B cell (primary cell): ENCODE results near the gene TMEM132D. TPM values are rescaled to one million over a fixed set of nuclear protein-coding genes. Genes with fewer than 3 reads are reported as not detected.

Experiments
- ATAC-seq: fragments of 200-7000 bp; cut with Tn5 transposase; one replicate; pipeline ENCODE4 v1.10.0; 2021; ENCODE audit warnings: low read depth, mild to moderate bottlenecking, moderate number of reproducible peaks, moderate library complexity
- CTCF ChIA-PET: fragments of 350-600 bp; sonication (Branson Sonifier 250); formaldehyde crosslinking; loops from one replicate; lab custom pipeline; 2021; ENCODE audit warnings: antibody characterized with exemption, inconsistent platforms; lab: Charles Lee
- POLR2A ChIA-PET: fragments of 350-600 bp; sonication (Branson Sonifier 250); formaldehyde crosslinking; loops from one replicate; lab custom pipeline; 2021; ENCODE audit warnings: antibody characterized with exemption; lab: Charles Lee
- DNase-seq: peaks from one replicate; pipeline ENCODE4 v3.0.0; 2013
- H2AFZ ChIP-seq: 2 replicates; pipeline ENCODE4 v1.6.1; 2012; ENCODE audit warnings: mild to moderate bottlenecking, low read depth, low read length; ENCODE audit not compliant: insufficient read depth, poor library complexity, severe bottlenecking
- H3K27ac ChIP-seq, 2 donors: 1 replicate in 1 of 2; 2 replicates in 1 of 2; pipeline ENCODE4 v1.5.1; 2012 to 2013; ENCODE audit warnings: low read length in 2 of 2, mild to moderate bottlenecking in 2 of 2, moderate library complexity in 1 of 2
- H3K27me3 ChIP-seq, 4 experiments: fragments of 200-600 bp in 1 of 4; sonication (generic) in 1 of 4; replicated peaks in 1 of 4; 1 replicate in 2 of 4; 2 replicates in 2 of 4; pipeline versions ENCODE4 v1.6.1 to v1.7.0; 2013 to 2016; ENCODE audit warnings: low read length in 3 of 4, mild to moderate bottlenecking in 2 of 4, mixed read lengths in 1 of 4, moderate library complexity in 1 of 4; ENCODE audit not compliant: insufficient read depth in 4 of 4, control insufficient read depth in 3 of 4; ENCODE audit errors: control extremely low read depth in 1 of 4
- H3K36me3 ChIP-seq, 2 experiments: replicated peaks in 1 of 2; 1 replicate in 1 of 2; 2 replicates in 1 of 2; pipeline versions ENCODE4 v1.6.1 to v1.7.1; 2013; ENCODE audit warnings: low read length in 1 of 2; ENCODE audit not compliant: insufficient read depth in 2 of 2, control insufficient read depth in 1 of 2; ENCODE audit errors: control extremely low read depth in 1 of 2, extremely low read depth in 1 of 2
- H3K4me1 ChIP-seq, 2 donors: fragments of 200-600 bp in 1 of 2; sonication (generic) in 1 of 2; 1 replicate in 1 of 2; 2 replicates in 1 of 2; pipeline versions ENCODE4 v1.5.1 to v1.6.1; 2013 to 2017; ENCODE audit warnings: low read length in 2 of 2; ENCODE audit not compliant: control insufficient read depth in 2 of 2, insufficient read depth in 2 of 2
- H3K4me2 ChIP-seq: replicated peaks from 2 replicates; pipeline ENCODE3; 2012; ENCODE audit warnings: mild to moderate bottlenecking, low read depth, low read length; ENCODE audit not compliant: poor library complexity, severe bottlenecking
- H3K4me3 ChIP-seq, 5 experiments: fragments of 200-600 bp in 1 of 5; sonication (generic) in 1 of 5; 1 replicate in 3 of 5; 2 replicates in 2 of 5; pipeline versions ENCODE4 v1.5.1 to v1.7.0; 2011 to 2016; ENCODE audit warnings: low read length in 4 of 5, mild to moderate bottlenecking in 4 of 5, low read depth in 2 of 5, control low read depth in 1 of 5, moderate library complexity in 1 of 5; ENCODE audit not compliant: insufficient read depth in 1 of 5; ENCODE audit errors: control extremely low read depth in 1 of 5, extremely low read depth in 1 of 5
- H3K79me2 ChIP-seq: fragments of 200-600 bp; sonication (generic); one replicate; pipeline ENCODE4 v1.6.0; 2016; ENCODE audit warnings: low read length; ENCODE audit not compliant: control insufficient read depth, insufficient read depth
- H3K9ac ChIP-seq: fragments of 200-600 bp; sonication (generic); 2 replicates; pipeline ENCODE4 v1.6.1; 2017; ENCODE audit warnings: mild to moderate bottlenecking, low read length, moderate library complexity
- H3K9me3 ChIP-seq, 3 donors: one replicate each; pipeline versions ENCODE4 v1.6.1 to v1.7.1; 2013; ENCODE audit warnings: low read length in 2 of 3; ENCODE audit not compliant: control insufficient read depth in 2 of 3, insufficient read depth in 1 of 3; ENCODE audit errors: control extremely low read depth in 1 of 3
- H4K20me1 ChIP-seq: 2 replicates; pipeline ENCODE4 v1.6.0; 2012; ENCODE audit warnings: mild to moderate bottlenecking, low read length; ENCODE audit not compliant: insufficient read depth, control insufficient read depth, poor library complexity, severe bottlenecking
- H3K27ac Mint-ChIP-seq: one replicate; pipeline ENCODE4 v1.8.0; 2021; ENCODE audit warnings: mixed read lengths
- H3K27me3 Mint-ChIP-seq: one replicate; pipeline ENCODE4 v1.8.0; 2021; ENCODE audit warnings: mixed read lengths
- H3K4me1 Mint-ChIP-seq: one replicate; pipeline ENCODE4 v1.8.0; 2021; ENCODE audit warnings: mixed read lengths
- H3K4me3 Mint-ChIP-seq: one replicate; pipeline ENCODE4 v1.8.0; 2021; ENCODE audit warnings: mixed read lengths
- H3K9me3 Mint-ChIP-seq: one replicate; pipeline ENCODE4 v1.8.0; 2022; ENCODE audit warnings: mixed read lengths; ENCODE audit not compliant: insufficient read depth
- EZH2 ChIP-seq: IDR thresholded peaks from 2 replicates; pipeline ENCODE4 v1.6.1; 2012; ENCODE audit warnings: borderline replicate concordance, low read depth, mild to moderate bottlenecking, moderate library complexity, low read length; ENCODE audit not compliant: insufficient read depth, poor library complexity, severe bottlenecking
- WGBS: methylation state at CpG from one replicate; pipeline ENCODE4 v1.1.5; 2013; ENCODE audit warnings: missing lambda C conversion rate; ENCODE audit not compliant: insufficient coverage; 5-methylcytosine and 5-hydroxymethylcytosine counted together
- intact Hi-C: fragments of 100-400 bp; cut with micrococcal nuclease; formaldehyde crosslinking; loops from one replicate; pipeline ENCODE4 v1.10.0; 2022
- polyA plus RNA-seq: library from polyadenylated mRNA; depleted of rRNA; stranded (reverse); fragments of >200 nt; gene quantifications from 2 replicates; pipeline ENCODE4 v1.2.3, GENCODE V29; 2012
- total RNA-seq, 2 donors: library from RNA; stranded (reverse); fragments of 120-200 nt in 1 of 2; gene quantifications; 1 replicate in 1 of 2; 2 replicates in 1 of 2; pipeline versions ENCODE4 v1.2.3 to v1.2.4, GENCODE V29; 2013 to 2022
- TF ChIP-seq, protein P1 (sequence below): fragments of 200-600 bp; IDR thresholded peaks from one replicate; pipeline ENCODE4 v1.8.0; 2022; ENCODE audit warnings: antibody characterized with exemption, mild to moderate bottlenecking

Gene TMEM132D
- total and polyA plus RNA-seq, 2 donors (not counting 1 experiment from before 2014, with no cell fraction given) = not detected

- no peak overlapping the region for H3K27ac Mint-ChIP-seq
- TF ChIP-seq, protein P1, sequence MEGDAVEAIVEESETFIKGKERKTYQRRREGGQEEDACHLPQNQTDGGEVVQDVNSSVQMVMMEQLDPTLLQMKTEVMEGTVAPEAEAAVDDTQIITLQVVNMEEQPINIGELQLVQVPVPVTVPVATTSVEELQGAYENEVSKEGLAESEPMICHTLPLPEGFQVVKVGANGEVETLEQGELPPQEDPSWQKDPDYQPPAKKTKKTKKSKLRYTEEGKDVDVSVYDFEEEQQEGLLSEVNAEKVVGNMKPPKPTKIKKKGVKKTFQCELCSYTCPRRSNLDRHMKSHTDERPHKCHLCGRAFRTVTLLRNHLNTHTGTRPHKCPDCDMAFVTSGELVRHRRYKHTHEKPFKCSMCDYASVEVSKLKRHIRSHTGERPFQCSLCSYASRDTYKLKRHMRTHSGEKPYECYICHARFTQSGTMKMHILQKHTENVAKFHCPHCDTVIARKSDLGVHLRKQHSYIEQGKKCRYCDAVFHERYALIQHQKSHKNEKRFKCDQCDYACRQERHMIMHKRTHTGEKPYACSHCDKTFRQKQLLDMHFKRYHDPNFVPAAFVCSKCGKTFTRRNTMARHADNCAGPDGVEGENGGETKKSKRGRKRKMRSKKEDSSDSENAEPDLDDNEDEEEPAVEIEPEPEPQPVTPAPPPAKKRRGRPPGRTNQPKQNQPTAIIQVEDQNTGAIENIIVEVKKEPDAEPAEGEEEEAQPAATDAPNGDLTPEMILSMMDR = no peak
- no peak for TF ChIP-seq EZH2
- Histone ChIP-seq H3K9me3 (peaks cover 0 to 12% (median 0%) of the 10 kb centered on the region in 3 donors), H4K20me1 (no peaks in the 10 kb centered on the region), H2AFZ (no peak overlapping the region), H3K9ac (no peak overlapping the region), H3K27ac (no peak overlapping the region), H3K4me2 (no peak overlapping the region), H3K27me3 (no peaks in the 10 kb centered on the region), H3K4me1 (no peaks in the 10 kb centered on the region), H3K4me3 (no peak overlapping the region), H3K36me3 (no peaks in the 10 kb centered on the region), H3K79me2 (no peaks in the 10 kb centered on the region)
- ChIA-PET POLR2A (no interaction called here), CTCF (no interaction called here)
- ATAC-seq (no peak), DNase-seq (no peak)
- H3K27me3 Mint-ChIP-seq = no peaks in the 10 kb centered on the region
- H3K4me1 Mint-ChIP-seq = no peaks in the 10 kb centered on the region
- peaks cover 4% of the 10 kb centered on the region for H3K9me3 Mint-ChIP-seq
- no peak overlapping the region for H3K4me3 Mint-ChIP-seq
- no CpG with 5 or more reads among the region's 5 CpGs for WGBS
- intact Hi-C loops = no loop called here
Measured at GRCh38 chr12:129937426-129937825, 33.6 kb upstream of the TMEM132D start.

DNA sequence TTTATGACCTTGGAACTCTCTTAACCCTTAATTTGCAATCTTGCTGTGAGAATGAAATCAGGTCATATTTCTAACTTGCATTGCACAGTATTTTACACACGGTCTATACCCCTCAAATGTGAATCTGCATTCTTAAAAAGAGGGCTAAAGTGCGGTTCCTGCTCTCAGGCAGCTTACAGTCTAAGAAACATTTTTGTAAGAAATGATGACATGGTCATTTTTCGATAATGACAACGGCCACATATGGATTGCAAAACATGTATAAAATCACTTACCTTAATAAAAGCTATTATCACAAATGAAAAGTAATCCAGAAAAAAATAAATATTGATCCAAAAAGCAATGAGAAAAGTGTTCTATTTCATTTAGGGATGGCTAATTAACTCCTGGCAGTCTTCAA, 24.8 kb upstream of the TMEM132D start:
- H4K20me1 ChIP-seq = no peaks in the 10 kb centered on the region
- H3K4me3 Mint-ChIP-seq = no peak overlapping the region
- DNase-seq (no peak), ATAC-seq (no peak)
- no peaks in the 10 kb centered on the region for H3K4me1 ChIP-seq
- no peaks in the 10 kb centered on the region for H3K9me3 Mint-ChIP-seq
- TF ChIP-seq EZH2 = no peak
- TF ChIP-seq, protein P1 = no peak
- H3K4me2 ChIP-seq = no peak overlapping the region
- H3K27me3 ChIP-seq = no peaks in the 10 kb centered on the region
- no peak overlapping the region for H2AFZ ChIP-seq
- no peaks in the 10 kb centered on the region for H3K36me3 ChIP-seq
- H3K4me1 Mint-ChIP-seq = no peaks in the 10 kb centered on the region
- H3K27ac ChIP-seq = no peak overlapping the region
- intact Hi-C loops = no loop called here
- 80% methylated on average over 1 of the region's 4 CpGs for WGBS
- CTCF ChIA-PET = no interaction called here
- no peak overlapping the region for H3K9ac ChIP-seq
- H3K9me3 ChIP-seq = peaks cover 0 to 28% (median 0%) of the 10 kb centered on the region in 3 donors
- H3K4me3 ChIP-seq = no peak overlapping the region
- no peaks in the 10 kb centered on the region for H3K27me3 Mint-ChIP-seq
- H3K27ac Mint-ChIP-seq = no peak overlapping the region
- no peaks in the 10 kb centered on the region for H3K79me2 ChIP-seq
- POLR2A ChIA-PET = no interaction called here
